GM10266 (cell line): ENCODE results near the gene KATNA1.
"Not testable (repeated sequence)": the region's sequence is repeated elsewhere in the genome, so short reads cannot be mapped to it uniquely, and the experiment has no call there.

Experiments used
- DNase-seq: peaks from one replicate; pipeline ENCODE4 v3.0.0; 2012; ENCODE audit errors: extremely low spot score
- TF ChIP-seq, protein P1 (sequence below): IDR thresholded peaks from 2 replicates; pipeline ENCODE4 v1.5.1; 2012; ENCODE audit warnings: mild to moderate bottlenecking, low read depth; ENCODE audit not compliant: control insufficient read depth, insufficient read depth; ENCODE audit errors: missing control alignments

Gene KATNA1

DNA sequence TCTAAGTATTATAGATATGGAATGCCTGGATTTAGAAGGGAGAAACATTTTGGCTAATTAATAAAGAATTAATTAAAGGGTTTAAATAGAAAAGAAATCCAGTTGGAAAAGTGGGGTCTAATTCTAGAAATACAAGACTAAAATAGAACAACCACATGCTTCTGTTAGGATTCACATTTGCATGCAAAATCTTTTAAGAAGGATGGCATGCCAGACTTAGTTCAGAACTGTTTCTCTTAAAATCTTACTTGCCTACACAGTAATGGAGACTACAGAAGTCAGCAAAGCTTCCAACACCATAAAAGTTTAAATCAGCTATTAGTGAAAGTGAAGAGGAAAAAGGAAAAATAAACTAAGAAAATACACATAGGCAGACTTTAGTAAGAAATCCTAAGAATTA is 32.7 kb upstream of the KATNA1 start:
- TF ChIP-seq, protein P1, sequence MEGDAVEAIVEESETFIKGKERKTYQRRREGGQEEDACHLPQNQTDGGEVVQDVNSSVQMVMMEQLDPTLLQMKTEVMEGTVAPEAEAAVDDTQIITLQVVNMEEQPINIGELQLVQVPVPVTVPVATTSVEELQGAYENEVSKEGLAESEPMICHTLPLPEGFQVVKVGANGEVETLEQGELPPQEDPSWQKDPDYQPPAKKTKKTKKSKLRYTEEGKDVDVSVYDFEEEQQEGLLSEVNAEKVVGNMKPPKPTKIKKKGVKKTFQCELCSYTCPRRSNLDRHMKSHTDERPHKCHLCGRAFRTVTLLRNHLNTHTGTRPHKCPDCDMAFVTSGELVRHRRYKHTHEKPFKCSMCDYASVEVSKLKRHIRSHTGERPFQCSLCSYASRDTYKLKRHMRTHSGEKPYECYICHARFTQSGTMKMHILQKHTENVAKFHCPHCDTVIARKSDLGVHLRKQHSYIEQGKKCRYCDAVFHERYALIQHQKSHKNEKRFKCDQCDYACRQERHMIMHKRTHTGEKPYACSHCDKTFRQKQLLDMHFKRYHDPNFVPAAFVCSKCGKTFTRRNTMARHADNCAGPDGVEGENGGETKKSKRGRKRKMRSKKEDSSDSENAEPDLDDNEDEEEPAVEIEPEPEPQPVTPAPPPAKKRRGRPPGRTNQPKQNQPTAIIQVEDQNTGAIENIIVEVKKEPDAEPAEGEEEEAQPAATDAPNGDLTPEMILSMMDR: no peak
- no peak for DNase-seq

DNA sequence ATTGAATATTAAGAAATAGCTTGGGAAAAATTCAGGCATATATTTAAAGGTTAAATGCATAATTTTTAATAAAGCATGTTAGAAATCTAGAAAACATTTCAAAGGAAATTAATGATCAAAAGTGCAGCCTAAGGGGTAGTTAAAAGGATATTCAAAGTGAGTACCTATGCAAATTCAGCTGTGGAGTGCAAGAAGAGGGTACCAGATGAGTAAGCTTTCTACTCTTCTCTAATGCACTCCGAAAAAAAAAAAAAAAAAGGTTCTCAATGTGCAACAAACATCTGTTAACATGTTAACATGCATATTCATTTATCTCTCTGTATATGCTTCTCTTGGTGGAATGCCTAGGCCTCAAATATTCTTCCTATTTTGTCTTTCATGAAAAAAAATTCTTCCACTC is 32.0 kb upstream of the KATNA1 start:
- TF ChIP-seq, protein P1: no peak
- DNase-seq: no peak

DNA sequence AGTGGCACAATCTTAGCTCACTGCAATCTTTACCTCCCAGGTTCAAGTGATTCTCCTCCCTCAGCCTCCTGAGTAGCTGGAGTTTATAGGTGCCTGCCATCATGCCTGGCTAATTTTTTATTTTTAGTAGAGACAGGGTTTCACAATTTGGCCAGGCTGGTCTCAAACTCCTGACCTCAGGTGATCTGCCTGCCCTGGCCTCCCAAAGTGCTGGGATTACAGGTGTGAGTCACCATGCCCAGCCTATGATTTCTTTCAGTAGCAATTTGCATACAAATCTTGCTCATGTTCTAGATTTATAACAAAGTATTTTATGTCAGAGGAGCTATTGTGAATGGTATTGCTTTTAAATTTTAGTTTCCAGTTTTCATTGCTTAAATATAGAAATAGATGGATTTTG is 23.8 kb upstream of the KATNA1 start:
- not testable (repeated sequence) for DNase-seq

DNA sequence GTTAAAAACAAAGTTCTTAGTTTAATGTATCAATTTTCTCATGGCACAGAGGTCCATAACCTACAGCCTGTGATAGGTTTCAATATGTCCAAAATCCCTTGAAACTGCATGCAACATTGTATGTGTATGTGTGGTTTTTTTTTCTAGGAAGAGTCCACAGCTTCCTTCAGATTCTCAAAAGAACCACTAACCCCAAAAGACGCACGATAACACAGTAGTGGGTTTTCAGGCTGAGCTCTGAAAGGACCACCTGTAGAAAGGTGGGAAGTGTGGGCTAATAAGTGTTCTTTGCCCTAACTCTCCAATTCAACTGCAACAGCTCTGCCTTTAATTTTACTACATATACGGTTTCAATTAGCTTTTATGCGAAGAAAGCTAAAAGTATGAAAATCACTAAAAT is 11.5 kb upstream of the KATNA1 start:
- TF ChIP-seq, protein P1: no peak
- DNase-seq: no peak

DNA sequence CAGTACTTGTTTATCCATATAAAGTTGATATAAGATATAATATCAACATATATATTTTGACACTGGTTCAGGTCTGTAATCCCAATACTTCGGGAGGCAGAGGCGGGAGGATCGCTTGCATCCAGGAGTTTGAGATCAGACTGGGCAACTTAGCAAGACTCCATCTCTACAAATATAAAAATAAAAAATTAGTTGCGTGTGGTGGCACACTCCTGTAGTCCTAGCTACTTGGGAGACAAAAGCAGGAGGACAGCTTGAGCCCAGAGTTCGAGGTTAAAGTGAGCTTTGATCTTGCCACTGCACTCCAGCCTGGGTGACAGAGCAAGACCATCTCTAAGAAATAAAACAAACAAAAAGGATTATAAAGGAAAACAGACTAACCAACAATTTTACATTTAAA is 8.9 kb upstream of the KATNA1 start:
- TF ChIP-seq, protein P1: no peak
- DNase-seq: no peak

DNA sequence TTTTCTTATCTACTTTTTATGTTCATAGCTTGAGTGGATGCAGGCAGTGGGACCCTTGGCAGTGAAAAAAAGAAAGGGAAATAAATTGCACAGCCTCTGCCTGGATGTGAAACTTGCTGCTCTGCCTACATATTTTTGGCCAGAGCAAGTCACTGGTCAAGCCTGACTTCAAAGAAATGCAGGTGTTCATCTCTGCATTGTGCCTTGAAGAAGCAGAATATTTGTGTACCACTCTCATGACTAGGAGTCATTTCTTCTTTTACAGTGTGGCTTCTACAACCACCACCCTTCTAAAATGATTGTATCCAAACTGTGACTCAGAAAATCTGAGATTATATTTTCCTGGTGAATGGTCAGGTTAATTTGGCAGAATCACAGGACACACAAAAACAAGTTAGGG is 2.5 kb upstream of the KATNA1 start:
- no peak for DNase-seq
- TF ChIP-seq, protein P1: no peak

DNA sequence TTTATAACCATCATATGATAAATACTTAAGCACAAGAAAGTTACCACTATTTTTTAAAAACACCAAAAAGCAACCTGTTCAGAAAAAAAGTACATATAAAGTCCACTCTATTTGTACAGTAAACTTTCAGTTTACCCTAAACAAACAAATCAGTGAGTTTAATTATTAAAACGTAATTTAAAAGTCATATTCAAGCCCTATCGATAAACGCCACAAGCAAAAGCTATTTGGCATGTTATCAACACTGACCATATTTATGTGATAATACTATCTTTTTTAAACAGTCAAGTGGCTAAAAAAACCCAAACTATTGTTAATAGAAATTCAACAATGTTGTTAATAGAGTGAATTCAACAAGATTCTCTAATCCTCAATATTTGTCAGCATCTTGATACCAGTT is 1.9 kb downstream of the KATNA1 start:
- DNase-seq: no peak

More for the DNA sequence above, 1.9 kb downstream of the KATNA1 start:
- TF ChIP-seq, protein P1: no peak
